Panc1 (cell line): Measurements from ENCODE around the gene METTL21C. TPM values are rescaled to one million over a fixed set of nuclear protein-coding genes. Genes with fewer than 3 reads are reported as not detected.

Experiments
- ATAC-seq: fragments of 200-7000 bp; cut with Tn5 transposase; 2 replicates; pipeline ENCODE4 v1.9.1; 2020; ENCODE audit warnings: mild to moderate bottlenecking, moderate library complexity
- BruUV-seq: library from RNA; stranded (reverse); fragments of 400-500 nt; replicated peaks from 2 replicates; lab custom pipeline; 2021; lab: Mats Ljungman, UMichigan
- CTCF ChIA-PET: fragments of 300-600 bp; sonication (Branson Sonifier 250); formaldehyde crosslinking; loops from one replicate; lab custom pipeline; 2022; ENCODE audit warnings: antibody characterized with exemption; lab: Charles Lee
- POLR2A ChIA-PET: fragments of 300-600 bp; sonication (Branson Sonifier 250); formaldehyde crosslinking; loops from one replicate; lab custom pipeline; 2022; ENCODE audit warnings: antibody characterized with exemption; lab: Charles Lee
- DNase-seq: peaks from one replicate; pipeline ENCODE4 v3.0.0-alpha.2; 2010; ENCODE audit warnings: low read depth, low spot score
- H3K27ac ChIP-seq: 2 replicates; pipeline ENCODE4 v1.5.1; 2011; ENCODE audit warnings: mild to moderate bottlenecking, low read length, inconsistent platforms
- H3K27me3 ChIP-seq: fragments of 200-500 bp; sonication (Bioruptor generic); 2 replicates; pipeline ENCODE4 v1.6.0; 2014; ENCODE audit warnings: low read length, inconsistent platforms; ENCODE audit not compliant: control insufficient read depth, insufficient read depth
- H3K36me3 ChIP-seq: fragments of 200-500 bp; sonication (Bioruptor generic); 2 replicates; pipeline ENCODE4 v1.5.1; 2014; ENCODE audit warnings: inconsistent platforms, mild to moderate bottlenecking, low read length, moderate library complexity; ENCODE audit not compliant: control insufficient read depth, insufficient read depth
- H3K4me1 ChIP-seq: 2 replicates; pipeline ENCODE4 v1.5.1; 2011; ENCODE audit warnings: inconsistent platforms, mild to moderate bottlenecking, low read length, moderate library complexity; ENCODE audit not compliant: control insufficient read depth, insufficient read depth
- H3K4me3 ChIP-seq, 2 experiments: 2 replicates each; pipeline ENCODE4 v1.5.1; 2011 to 2012; ENCODE audit warnings: low read depth in 2 of 2, low read length in 2 of 2, mild to moderate bottlenecking in 2 of 2, inconsistent platforms in 1 of 2, moderate library complexity in 1 of 2
- H3K9me3 ChIP-seq: fragments of 200-500 bp; sonication (Bioruptor generic); 2 replicates; pipeline ENCODE4 v1.5.1; 2014; ENCODE audit warnings: low read depth, mild to moderate bottlenecking, inconsistent platforms, low read length, moderate library complexity; ENCODE audit not compliant: control insufficient read depth, insufficient read depth
- POLR2AphosphoS5 ChIP-seq: IDR thresholded peaks from 2 replicates; pipeline ENCODE4 v1.6.1; 2012; ENCODE audit warnings: mild to moderate bottlenecking, low read depth, low read length, moderate library complexity
- SIN3A ChIP-seq: IDR thresholded peaks from 2 replicates; pipeline ENCODE4 v1.6.1; 2012; ENCODE audit warnings: low read depth, mild to moderate bottlenecking, low read length, moderate library complexity, borderline replicate concordance; ENCODE audit not compliant: insufficient read depth
- TCF7L2 ChIP-seq: IDR thresholded peaks from 2 replicates; pipeline ENCODE4 v1.6.1; 2011; ENCODE audit warnings: mild to moderate bottlenecking, low read depth, low read length, inconsistent platforms
- in situ Hi-C: cut with HindIII; loops from 2 replicates; pipeline ENCODE4 v1.10.0; 2016; ENCODE audit warnings: low sequenced_read_pairs, low pct_unique_long_range_greater_than_20kb
- intact Hi-C: fragments of 100-400 bp; cut with micrococcal nuclease; formaldehyde crosslinking; loops from one replicate; pipeline ENCODE4 v1.10.0; 2022; ENCODE audit not compliant: unreplicated experiment
- total RNA-seq: library from RNA; stranded (reverse); gene quantifications from one replicate; pipeline ENCODE4 v1.2.1, GENCODE V29; 2021; ENCODE audit not compliant: unreplicated experiment
- TF ChIP-seq, protein P1 (sequence below): fragments of 450-650 bp; IDR thresholded peaks from 2 replicates; pipeline ENCODE4 v1.5.1; 2017; ENCODE audit warnings: mild to moderate bottlenecking
- TF ChIP-seq, protein P2 (sequence below), 2 experiments: IDR thresholded peaks; 2 replicates each; pipeline ENCODE4 v1.6.1; 2011 to 2012; ENCODE audit warnings: low read depth in 2 of 2, control low read depth in 1 of 2, low read length in 1 of 2, mild to moderate bottlenecking in 1 of 2, moderate library complexity in 1 of 2; ENCODE audit not compliant: insufficient read depth in 1 of 2

METTL21C gene
- total RNA-seq, 1 experiment from 2014 or later: not detected

DNA sequence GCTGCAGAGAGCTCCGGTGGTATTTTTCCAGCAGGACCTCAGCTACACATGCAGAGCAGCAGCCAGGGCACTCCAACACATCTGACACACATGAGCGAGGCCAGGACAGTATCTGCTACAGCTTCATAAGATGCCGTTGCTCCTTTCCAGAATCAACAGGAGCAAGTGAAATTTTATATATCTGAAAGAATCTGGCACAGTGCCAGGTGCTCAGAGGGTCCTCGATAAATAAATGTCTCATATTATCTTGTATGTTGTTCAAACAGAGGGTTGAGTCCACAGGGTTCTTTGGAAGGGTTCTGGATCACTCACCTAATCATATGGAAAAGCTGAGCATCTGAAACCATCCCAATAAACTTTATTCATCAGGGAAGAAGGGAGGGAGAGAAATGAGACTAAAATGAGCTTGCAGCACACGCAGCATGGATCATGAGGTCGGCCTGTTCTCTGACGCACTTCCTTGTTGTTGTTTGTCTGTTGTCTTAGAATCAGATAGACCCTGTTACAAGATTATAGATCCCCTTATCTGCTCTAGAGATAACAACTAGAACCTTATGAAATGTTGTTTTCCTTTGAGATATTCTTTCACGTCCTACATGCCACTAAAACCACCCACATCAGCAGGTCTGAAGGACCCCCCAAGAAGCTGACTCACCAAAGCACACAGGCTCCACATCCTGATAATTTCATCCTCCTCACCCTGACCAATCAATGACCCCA lies 3.2 kb upstream of the METTL21C start:
- Histone ChIP-seq H3K27me3 (no peaks in the 10 kb centered on the region), H3K9me3 (no peaks in the 10 kb centered on the region), H3K27ac (no peak overlapping the region), H3K4me1 (no peaks in the 10 kb centered on the region), H3K4me3 (no peak overlapping the region), H3K36me3 (no peaks in the 10 kb centered on the region)
- intact Hi-C loops: no loop called here
- CTCF ChIA-PET: no interaction called here
- DNase-seq (no peak), ATAC-seq (no peak)
- BruUV-seq: no TSS peak
- no peak for TF ChIP-seq TCF7L2
- TF ChIP-seq, protein P1, sequence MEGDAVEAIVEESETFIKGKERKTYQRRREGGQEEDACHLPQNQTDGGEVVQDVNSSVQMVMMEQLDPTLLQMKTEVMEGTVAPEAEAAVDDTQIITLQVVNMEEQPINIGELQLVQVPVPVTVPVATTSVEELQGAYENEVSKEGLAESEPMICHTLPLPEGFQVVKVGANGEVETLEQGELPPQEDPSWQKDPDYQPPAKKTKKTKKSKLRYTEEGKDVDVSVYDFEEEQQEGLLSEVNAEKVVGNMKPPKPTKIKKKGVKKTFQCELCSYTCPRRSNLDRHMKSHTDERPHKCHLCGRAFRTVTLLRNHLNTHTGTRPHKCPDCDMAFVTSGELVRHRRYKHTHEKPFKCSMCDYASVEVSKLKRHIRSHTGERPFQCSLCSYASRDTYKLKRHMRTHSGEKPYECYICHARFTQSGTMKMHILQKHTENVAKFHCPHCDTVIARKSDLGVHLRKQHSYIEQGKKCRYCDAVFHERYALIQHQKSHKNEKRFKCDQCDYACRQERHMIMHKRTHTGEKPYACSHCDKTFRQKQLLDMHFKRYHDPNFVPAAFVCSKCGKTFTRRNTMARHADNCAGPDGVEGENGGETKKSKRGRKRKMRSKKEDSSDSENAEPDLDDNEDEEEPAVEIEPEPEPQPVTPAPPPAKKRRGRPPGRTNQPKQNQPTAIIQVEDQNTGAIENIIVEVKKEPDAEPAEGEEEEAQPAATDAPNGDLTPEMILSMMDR: no peak
- no peak for TF ChIP-seq POLR2AphosphoS5
- in situ Hi-C loops: no loop called here
- POLR2A ChIA-PET: no interaction called here

DNA sequence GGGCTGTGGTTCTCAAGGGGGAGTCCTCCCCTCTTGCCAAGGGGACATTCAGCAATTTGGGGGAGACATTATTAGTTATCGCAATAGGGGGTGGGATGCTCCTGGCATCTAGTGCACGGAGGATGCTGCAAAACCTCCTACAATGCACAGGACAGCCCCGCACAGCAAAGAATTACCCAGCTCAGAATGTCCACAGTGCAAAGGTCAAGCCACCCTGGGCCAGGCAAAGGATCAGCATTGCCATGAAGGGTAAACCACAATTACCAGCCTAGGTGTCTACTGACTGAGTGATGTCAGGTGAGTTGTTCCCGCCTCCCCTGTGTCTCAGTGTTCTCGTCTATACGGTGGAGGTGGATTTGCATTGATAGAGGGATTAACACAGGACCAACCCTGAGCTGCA lies 2.4 kb upstream of the METTL21C start:
- Histone ChIP-seq H3K27ac (no peak overlapping the region), H3K4me3 (no peak overlapping the region), H3K36me3 (no peaks in the 10 kb centered on the region), H3K27me3 (no peaks in the 10 kb centered on the region), H3K4me1 (no peaks in the 10 kb centered on the region), H3K9me3 (no peaks in the 10 kb centered on the region)
- BruUV-seq: no TSS peak
- ATAC-seq (no peak), DNase-seq (no peak)
- POLR2A ChIA-PET: no interaction called here
- in situ Hi-C loops: no loop called here
- intact Hi-C loops: no loop called here
- TF ChIP-seq POLR2AphosphoS5: no peak
- TF ChIP-seq, protein P2, sequence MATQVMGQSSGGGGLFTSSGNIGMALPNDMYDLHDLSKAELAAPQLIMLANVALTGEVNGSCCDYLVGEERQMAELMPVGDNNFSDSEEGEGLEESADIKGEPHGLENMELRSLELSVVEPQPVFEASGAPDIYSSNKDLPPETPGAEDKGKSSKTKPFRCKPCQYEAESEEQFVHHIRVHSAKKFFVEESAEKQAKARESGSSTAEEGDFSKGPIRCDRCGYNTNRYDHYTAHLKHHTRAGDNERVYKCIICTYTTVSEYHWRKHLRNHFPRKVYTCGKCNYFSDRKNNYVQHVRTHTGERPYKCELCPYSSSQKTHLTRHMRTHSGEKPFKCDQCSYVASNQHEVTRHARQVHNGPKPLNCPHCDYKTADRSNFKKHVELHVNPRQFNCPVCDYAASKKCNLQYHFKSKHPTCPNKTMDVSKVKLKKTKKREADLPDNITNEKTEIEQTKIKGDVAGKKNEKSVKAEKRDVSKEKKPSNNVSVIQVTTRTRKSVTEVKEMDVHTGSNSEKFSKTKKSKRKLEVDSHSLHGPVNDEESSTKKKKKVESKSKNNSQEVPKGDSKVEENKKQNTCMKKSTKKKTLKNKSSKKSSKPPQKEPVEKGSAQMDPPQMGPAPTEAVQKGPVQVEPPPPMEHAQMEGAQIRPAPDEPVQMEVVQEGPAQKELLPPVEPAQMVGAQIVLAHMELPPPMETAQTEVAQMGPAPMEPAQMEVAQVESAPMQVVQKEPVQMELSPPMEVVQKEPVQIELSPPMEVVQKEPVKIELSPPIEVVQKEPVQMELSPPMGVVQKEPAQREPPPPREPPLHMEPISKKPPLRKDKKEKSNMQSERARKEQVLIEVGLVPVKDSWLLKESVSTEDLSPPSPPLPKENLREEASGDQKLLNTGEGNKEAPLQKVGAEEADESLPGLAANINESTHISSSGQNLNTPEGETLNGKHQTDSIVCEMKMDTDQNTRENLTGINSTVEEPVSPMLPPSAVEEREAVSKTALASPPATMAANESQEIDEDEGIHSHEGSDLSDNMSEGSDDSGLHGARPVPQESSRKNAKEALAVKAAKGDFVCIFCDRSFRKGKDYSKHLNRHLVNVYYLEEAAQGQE (IDR thresholded peaks at IDR 0.05; ENCODE audit: insufficient read depth in 1 of 2, low read depth in 2 of 2, low read length in 1 of 2): no peak
- no peak for TF ChIP-seq TCF7L2
- TF ChIP-seq SIN3A: no peak
- TF ChIP-seq, protein P1: no peak
- CTCF ChIA-PET: no interaction called here
